Measurements from ENCODE around the gene AGPAT3.
A peak's percentile ranks its signal among the peaks of the same experiment; 100 is the strongest.

Gene AGPAT3

DNA sequence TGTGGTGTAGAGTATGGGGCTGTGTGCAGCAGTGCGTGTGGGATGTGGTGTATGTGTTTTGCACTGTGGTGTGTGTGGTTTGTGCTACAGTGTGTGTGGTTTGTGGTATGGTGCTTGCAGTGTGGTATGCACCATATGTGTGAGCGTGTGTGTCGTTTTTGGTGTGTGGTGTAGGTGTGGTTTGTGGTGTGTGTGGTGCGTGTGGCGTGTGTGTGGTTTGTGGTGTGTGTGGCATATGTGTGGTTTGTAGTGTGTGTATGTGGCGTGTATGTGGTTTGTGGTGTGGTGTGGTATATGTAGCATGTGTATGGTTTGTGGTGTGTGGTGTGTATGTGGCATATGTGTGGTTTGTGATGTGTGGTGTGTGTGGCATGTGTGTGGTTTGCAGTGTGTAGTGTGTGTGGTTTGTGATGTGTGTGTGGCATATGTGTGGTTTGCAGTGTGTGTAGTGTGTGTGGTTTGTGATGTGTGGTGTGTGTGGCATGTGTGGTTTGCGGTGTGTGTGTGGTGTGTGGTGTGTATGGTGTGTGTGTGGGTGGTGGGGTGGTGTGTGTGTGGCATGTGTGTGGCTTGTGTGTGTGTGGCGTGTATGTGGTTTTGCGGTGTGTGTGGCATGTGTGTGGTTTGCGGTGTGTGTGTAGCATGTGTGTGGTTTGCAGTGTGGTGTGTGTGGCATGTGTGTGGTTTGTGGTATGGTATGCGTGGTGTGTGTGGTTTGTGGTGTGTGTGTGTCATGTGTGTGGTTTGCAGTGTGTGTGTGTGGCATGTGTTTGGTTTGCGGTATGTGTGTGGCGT lies 93.5 kb downstream of the AGPAT3 start:
- DNase-seq: no peak

DNA sequence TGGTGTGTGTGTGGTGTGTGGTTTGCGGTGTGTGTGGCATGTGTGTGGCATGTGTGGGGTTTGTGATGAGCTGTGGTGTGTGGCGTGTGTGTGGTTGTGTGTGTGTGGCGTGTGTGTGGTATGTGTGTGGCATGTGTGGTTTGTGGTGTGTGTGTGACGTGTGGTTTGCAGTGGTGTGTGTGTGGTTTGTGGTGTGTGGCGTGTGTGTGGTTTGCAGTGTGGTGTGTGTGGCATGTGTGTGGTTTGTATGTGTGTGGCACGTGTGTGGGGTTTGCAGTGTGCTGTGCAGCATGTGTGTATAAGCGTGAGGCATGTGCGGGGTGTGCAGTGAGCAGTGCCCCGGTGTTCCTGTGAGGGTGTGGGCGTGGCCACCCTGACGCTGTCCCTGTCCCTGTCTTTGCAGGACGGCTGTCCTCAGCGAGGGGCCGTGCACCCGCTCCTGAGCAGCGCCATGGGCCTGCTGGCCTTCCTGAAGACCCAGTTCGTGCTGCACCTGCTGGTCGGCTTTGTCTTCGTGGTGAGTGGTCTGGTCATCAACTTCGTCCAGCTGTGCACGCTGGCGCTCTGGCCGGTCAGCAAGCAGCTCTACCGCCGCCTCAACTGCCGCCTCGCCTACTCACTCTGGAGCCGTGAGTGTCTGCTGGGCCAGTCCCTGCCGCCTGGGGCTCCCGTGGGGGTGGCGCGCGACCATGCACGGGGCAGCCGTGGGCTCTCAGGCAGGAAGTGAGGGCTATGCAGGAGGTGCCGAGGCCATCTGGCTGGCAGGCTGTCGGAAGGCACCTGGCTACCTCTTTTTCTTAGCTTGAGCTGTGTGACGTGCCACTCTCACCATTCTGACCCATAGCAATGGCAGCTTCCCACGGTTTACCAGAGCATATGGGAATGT lies 94.5 kb downstream of the AGPAT3 start:
- no peak for DNase-seq

DNA sequence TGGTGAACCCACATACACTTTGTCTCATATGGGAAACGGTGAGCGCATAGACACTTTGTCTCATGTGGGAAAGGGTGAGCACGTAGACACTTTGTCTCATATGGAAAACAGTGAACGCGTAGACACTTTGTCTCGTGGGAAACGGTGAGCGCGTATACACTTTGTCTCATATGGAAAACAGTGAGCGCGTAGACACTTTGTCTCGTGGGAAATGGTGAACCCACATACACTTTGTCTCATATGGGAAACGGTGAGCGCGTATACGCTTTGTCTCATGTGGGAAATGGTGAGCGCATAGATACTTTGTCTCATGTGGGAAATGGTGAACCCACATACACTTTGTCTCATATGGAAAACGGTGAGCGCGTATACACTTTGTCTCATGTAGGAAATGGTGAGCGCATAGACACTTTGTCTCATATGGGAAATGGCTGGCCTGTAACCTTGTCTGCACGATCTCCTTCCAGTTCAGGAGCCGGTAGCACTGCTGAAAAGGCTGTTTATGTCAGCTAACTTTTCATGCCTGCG lies 96.4 kb downstream of the AGPAT3 start:
- DNase-seq: no peak

DNA sequence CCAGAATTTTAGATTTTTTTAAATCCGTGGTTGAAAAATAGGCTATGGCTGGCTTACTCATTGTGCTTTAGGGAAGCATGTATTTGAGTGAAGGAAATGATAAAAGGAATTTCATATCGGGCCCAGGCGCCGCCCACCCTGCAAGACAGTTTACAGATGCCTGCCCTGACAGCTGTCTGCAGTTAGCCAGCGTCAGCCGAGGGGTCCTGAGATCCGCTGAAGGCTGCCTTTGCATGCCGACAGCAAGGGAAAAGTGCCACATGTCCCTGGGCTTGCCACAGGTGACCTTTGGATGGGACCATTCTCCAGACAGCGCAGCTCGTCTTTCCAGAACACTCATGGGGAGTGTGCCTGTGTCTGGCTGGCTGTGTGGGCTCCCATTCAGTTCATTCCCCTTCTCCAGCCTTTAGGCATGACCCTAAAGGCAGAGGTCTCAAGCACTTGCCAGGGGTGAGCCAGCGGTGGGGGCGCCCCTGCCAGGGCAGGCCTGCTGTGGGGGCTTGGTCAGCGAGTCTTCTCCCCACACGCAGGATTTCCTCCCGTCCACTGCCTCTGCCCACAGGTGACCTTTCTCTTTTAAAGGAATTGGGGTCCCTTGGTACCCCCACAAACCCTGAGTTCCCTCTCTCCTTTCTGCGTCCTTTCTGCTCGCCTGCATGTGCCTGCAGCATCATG lies 101.0 kb downstream of the AGPAT3 start:
- no peak for DNase-seq

DNA sequence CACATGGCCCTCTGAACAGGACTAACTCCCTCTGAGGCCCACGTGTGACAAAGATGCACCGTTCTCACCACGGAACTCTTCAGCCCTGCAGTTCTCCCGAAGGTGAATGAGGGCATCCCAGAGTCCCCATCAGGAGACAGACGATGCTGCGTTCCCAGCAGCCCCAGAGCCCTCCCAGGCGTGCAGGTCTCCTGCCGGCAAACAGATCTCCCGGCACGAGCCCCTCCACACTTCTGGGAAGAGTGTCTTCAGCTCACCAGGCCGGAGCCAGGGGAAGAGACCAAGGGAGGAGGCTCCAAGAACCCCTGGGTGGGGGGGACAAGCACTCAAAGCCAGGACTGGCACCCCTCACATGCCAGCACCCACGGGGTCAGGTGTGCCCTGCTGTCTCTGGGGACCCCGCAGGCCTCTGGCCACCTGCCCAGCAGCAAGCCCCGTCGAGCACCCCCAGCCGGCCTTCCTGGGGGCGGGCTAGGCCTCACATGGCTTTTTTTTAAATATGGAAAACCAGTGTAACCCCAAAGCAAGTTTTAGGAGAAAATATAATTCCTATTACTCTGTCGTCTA lies 102.0 kb downstream of the AGPAT3 start:
- DNase-seq: no peak

DNA sequence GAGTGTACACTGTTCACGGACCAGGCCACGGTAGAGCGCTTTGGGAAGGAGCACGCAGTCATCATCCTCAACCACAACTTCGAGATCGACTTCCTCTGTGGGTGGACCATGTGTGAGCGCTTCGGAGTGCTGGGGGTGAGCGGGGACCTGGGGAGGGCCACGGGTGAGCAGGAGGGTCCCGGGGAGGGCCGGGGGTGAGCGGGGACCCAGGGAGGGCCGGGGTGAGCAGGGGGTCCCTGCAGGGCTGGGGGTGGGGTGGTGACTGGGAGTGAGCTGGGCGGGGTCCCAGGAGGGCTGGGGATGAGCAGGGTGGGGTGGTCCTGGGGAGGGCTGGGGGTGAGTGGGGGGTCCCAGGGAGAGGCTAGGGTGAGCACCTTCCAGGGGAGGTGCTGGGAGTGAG lies 103.0 kb downstream of the AGPAT3 start:
- no peak for DNase-seq

DNA sequence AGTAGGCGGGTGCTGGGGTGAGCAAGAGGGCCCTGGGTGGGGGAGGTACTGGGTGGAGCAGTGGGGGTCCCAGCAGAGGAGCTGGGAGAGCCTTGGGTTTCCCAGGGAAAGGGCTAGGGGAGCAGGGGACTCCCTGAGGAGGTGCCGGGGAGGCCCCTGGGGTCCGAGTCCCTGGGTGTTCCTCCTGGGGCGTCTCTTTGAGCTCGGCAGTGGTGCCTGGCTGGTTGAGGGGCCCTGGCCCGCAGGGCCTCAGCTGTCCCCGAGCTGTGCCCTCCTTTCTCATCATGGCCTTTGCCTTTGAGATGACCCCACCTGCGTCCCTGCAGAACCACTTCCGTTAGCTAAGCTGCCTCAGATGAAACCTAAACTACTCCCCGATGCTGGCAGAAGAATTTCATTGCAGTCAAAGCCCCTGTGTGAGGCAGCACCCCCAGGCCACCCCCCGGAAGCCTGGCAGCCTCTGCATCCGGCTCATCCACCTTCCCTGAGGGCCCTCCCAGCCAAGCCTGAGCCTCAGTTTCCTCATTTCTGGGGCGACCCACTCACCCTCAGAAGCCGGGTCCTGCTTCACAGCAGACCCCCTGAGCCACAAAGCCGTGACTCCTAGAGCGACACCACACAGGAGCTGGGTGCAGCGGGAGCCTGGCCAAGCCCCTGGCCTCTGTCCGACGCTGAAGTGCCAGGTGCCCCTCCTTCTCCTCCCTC lies 103.5 kb downstream of the AGPAT3 start:
- no peak for DNase-seq

DNA sequence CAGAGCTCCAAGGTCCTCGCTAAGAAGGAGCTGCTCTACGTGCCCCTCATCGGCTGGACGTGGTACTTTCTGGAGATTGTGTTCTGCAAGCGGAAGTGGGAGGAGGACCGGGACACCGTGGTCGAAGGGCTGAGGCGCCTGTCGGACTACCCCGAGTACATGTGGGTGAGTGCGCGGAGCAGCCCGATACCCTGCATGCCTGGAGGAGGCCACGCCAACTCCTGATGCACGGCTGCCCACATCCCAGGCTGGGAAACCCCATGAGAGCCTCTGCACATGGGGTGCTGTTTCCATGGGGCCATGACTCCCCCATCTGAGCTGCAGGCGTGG lies 104.1 kb downstream of the AGPAT3 start:
- no peak for DNase-seq

DNA sequence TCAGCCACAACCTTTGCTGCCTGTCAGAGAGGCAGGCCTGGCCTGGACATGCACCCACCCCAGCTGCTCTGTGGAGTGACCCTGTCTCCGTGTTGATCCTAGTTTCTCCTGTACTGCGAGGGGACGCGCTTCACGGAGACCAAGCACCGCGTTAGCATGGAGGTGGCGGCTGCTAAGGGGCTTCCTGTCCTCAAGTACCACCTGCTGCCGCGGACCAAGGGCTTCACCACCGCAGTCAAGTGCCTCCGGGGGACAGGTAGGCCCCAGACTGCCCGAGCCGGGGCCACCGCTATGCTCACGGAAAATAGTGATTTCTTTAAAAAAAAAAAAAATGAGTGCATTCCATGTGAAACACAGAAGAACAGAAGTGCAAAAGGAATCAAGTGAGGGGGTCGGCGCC lies 105.5 kb downstream of the AGPAT3 start:
- DNase-seq: no peak

DNA sequence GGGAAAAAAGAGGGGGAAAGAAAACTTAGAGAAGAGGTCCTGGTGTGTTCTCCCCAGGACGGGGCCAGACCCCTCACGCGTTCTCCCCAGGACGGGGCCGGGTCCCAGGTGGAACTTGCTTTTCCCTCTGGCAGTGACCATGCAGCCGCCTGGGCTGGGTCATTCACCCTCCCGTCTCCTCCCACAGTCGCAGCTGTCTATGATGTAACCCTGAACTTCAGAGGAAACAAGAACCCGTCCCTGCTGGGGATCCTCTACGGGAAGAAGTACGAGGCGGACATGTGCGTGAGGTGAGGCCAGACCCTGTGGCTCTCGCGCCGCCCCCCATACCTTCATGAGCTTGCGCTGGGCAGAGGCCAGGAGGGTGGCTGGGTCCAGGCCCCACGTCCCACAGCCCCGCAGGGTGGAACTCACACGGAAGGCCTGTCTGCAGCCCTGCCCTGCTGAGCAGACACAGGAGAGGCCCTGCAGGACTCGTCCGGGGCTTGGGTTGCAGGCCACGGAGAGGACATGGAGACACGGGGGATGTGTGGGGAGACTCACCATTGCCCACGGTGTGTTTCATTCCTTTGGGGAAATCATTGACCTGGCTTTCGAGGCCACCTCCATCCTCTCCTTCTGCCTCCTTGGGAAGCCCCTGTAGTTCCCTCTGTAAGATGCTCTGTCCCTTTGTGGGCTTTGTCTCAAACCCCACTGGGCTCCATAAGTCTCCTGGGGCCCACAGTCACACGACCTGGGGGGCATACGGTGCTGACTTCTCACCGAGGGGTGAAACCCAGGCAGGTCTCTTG lies 106.4 kb downstream of the AGPAT3 start:
- DNase-seq: no peak

DNA sequence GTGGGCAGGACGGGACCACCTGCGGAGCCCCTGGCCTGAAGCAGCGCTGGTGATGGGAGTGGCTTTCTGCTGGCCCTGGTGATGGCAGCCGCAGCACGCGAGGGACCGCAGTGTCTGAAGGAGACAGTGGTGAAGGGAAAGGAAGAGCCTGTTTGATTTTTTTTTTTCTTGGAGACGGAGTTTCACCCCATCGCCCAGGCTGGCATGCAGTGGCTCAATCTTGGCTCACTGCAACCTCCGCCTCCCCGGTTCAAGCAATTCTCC lies 106.9 kb downstream of the AGPAT3 start:
- DNase-seq: no peak

DNA sequence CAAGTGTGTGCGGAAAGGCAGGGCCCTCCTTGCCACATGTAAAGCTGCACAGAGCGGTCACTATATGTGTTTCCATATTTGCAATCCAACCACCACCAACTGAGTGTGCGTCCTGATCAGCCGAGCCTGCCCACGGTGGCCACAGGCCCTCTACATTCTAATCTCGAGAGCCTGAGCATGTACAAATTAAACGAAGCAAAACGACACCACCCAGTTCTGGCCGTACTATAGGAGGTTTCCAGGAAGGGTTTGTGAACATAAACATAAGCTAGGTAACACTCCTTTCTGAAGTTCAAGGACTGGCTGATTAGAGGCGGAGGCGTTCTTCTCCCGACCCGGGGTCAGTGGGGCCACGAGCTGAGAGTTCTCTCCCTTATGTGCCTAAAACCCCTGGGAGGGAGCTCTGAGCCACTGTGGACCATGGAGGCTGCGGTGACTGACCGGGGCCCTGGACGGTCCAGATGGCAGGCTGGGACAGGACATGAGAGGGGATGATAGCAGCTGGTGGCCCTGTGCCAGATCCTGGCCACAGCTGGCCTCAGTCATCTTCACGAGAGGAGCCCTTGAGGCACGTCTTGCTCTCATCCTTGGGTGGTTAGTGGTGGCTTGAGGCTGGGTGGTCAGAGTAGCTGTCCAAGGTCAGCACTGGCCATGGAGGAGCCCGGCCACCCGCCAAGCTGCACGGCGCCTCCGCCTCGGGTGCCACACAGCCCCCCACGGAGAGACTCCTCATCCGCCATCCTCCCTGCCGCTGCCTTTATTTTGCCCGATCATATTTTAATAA lies 108.0 kb downstream of the AGPAT3 start:
- DNase-seq: no peak

DNA sequence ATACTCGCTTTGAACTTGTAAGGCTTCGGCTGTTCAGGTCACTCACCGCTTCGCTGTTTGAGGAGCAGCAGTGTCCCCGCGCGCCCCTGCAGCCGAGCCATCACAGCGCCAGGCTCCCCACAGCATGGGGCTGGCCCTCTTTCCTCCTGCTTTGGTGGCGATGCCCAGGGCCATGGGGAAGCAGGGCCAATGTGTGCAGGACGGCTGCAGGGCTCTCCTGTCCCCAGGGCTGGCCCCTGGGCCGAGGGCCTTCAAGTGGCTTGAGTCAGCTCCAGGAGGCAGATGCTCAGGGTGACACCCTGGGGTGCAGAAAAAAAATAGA lies 108.6 kb downstream of the AGPAT3 start:
- no peak for DNase-seq

DNA sequence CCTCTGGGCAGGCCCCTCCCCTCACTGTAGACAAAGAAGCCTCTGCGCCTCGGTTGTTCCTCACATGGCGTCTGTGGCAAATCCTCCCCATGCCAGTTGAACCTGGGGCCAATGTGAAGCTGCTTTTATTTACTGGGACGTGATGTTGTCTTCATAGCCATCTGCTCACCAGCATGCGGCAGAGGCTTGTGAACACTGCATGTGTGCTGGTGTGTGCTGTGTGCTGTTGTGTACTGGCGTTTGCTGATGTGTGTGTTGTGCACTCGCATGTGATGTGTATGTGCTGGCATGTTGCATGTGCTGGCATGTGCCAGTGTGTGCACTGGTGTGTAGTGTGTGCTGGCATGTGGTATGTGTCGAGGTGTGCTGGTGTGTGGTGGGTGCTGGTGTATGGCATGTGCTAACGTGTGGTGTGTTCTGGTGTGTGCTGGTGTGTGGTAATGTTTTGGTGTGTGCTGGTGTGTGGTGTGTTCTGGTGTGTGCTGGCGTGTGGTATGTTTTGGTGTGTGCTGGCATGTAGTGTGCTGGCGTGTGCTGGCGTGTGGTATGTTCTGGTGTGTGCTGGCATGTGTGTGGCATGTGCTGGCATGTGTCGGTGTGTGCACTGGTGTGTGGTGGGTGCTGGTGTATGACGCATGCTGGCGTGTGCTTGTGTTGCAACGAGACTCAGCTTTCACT lies 109.9 kb downstream of the AGPAT3 start:
- DNase-seq: no peak

DNA sequence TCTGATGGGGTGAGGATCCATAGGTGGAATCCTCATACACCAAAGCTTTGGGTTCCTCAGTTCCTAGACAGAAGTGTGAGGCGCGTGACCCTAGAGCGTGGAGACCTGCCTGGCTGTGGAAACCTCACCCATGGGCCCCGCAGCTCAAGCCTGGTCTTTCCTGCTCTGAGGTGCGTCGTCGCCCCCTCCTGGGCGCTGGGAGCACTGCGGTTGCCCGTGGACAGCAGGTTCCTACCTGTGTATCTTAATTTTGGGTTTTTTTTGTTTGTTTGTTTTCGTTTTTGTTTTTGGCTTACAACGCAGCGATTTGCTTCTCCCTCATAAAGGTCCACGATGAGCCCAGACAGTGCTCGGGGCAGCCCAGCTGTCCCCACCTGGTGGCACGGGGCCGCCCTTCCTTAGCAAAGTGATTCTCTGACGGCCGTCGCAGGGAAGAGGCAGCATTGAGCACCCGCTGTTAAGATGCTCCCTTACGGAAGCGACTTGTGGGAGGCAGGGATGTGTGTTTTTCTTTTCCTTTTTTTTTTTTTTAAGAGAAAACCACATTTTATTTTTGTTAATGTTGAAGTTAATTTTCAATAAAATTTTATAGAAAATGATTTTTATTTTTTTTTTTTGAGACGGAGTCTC lies 110.6 kb downstream of the AGPAT3 start:
- peak; percentile 10 for DNase-seq

DNA sequence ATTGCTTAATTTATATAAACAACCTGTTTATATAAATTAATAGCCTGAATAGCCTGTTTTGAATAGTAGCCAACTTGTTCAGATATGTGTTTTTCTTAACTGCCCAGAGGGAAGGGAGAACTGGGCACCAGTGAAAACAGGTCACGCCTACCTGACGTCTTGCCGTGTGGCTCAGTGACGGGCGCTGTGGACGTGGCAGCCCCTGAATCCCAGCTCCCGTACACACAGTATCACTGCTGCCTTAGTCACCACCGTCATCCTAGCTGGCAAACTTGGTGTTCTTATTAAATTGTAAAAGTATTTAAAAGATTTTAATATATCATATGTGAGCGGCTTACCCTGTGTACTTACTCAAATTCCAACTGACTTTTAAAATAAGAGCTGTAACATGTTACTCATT lies 111.6 kb downstream of the AGPAT3 start:
- DNase-seq: no peak

DNA sequence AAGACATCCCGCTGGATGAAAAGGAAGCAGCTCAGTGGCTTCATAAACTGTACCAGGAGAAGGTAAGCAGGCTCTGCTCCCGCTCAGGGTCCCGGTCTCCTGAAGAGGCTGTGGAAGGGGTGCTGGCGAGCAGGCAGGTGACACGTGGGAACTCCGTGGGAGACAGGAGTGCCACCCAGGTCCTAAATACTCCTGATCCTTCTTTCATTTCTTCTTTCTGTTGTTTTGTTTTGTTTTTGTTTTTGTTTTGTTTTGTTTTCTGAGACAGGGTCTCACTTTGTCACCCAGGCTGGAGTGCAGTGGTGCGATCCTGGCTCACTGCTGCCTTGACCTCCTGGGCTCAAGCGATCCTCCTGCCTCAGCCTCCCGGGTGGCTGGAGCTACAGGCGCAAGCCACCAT lies 113.0 kb downstream of the AGPAT3 start:
- no peak for DNase-seq

DNA sequence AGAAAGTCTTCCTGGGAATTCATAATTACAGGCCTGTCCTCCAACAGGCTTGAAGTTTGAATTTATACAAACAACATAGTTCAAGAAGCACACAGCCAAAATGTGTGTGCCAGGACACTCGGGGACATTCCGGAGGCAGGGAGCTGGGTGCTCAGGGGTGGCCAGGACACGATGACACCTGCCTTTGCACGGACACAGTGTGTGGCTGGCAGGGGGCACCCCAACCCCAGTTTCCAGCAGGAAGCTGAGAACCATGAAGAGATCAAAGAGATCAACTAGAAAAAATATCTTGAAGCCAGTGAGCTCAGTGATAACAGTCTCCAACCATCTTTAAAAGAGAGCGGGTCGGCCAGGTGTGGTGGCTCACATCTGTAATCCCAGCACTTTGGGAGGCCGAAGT lies 114.6 kb downstream of the AGPAT3 start:
- no peak for DNase-seq

DNA sequence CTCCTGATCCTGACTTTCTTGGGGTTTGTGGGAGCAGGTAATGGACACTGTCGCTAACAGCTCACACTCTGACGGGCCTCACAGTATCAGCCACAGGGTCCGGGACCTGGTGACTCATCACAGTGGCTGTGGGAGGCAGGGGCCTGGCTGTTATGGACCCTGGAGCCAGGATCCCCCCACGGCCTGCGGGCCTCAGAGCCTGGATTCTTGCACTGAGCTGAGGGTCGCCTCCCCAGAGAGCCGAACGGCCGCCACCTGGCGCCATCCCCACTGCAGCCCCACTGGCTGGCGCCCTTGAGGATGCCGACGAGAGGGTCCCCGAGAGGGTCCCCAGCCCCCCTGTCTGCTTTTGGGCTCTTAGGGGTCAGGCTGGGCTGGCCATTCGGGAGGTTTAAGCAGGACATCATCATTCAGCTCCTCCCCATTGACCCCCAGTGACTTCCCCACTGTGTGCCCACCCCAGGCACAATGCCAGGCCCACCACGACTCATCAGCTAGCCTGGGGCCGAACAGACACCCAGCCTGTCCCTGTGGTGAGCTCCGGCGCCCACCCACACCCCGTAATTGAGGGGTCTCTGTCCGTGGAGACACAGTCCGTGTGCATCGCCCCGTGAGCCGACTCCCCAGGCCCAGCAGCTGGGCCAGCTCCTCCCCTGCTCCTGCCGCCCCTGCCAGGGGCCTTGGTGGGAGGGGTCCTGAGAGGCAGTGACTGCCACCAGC lies 116.3 kb downstream of the AGPAT3 start:
- DNase-seq: no peak

DNA sequence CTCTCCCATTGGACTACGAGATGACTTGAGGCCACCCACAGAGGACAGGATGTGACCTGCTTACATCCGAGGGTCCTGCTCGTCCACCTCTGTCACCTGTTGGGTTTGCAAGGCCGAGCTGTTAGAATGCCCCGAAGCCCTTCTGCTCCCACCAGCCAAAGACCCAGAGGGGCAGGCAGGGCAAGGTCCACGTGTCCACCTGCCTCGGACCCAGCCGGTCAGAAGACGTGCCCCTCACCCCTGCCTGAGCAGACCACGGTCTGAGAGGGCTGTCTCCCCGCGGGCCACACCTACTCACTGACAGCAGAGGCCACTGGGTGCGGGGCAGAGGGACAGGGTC lies 116.8 kb downstream of the AGPAT3 start:
- no peak for DNase-seq
